HG02571 (cell line): Measurements from ENCODE around the gene ARMC9.
A peak's percentile ranks its signal among the peaks of the same experiment; 100 is the strongest.

Experiments
- ATAC-seq: cut with Tn5 transposase; IDR thresholded peaks from one replicate; pipeline ENCODE4 v1.9.1; 2021; ENCODE audit warnings: mild to moderate bottlenecking, moderate library complexity; ENCODE audit not compliant: unreplicated experiment

ARMC9 gene

GRCh38 chr2:231203087-231203486 is 4.7 kb downstream of the ARMC9 start:
- no peak for ATAC-seq

GRCh38 chr2:231204146-231204545 is 5.7 kb downstream of the ARMC9 start:
- ATAC-seq = no peak

- no peak for ATAC-seq
These were observed 6.2 kb downstream of the ARMC9 start for GRCh38 chr2:231204581-231204980.

- ATAC-seq = no peak
These were observed 9.3 kb downstream of the ARMC9 start for GRCh38 chr2:231207734-231208133.

GRCh38 chr2:231210782-231211181 is 12.4 kb downstream of the ARMC9 start:
- ATAC-seq = no peak

GRCh38 chr2:231211486-231211885 is 13.1 kb downstream of the ARMC9 start:
- no peak for ATAC-seq

GRCh38 chr2:231212329-231212845 is 14.0 kb downstream of the ARMC9 start:
- no peak for ATAC-seq

- no peak for ATAC-seq
These were observed 15.7 kb downstream of the ARMC9 start for GRCh38 chr2:231213931-231214642.

- no peak for ATAC-seq
These were observed 19.9 kb downstream of the ARMC9 start for GRCh38 chr2:231218366-231218765.

- ATAC-seq = no peak
These were observed 20.9 kb downstream of the ARMC9 start for GRCh38 chr2:231219289-231219688.

GRCh38 chr2:231221761-231222160 is 23.3 kb downstream of the ARMC9 start:
- ATAC-seq = no peak

GRCh38 chr2:231222318-231223000 is 24.0 kb downstream of the ARMC9 start:
- ATAC-seq = peak; percentile 77

GRCh38 chr2:231223001-231223375 is 24.6 kb downstream of the ARMC9 start:
- ATAC-seq = no peak

GRCh38 chr2:231223458-231223976 is 25.1 kb downstream of the ARMC9 start:
- ATAC-seq = no peak

GRCh38 chr2:231227310-231228162 is 29.1 kb downstream of the ARMC9 start:
- peak; percentile 55 for ATAC-seq

GRCh38 chr2:231228223-231228622 is 29.8 kb downstream of the ARMC9 start:
- peak; percentile 74 for ATAC-seq

- no peak for ATAC-seq
These were observed 30.6 kb downstream of the ARMC9 start for GRCh38 chr2:231228974-231229529.

- ATAC-seq = no peak
These were observed 36.8 kb downstream of the ARMC9 start for GRCh38 chr2:231235217-231235616.

GRCh38 chr2:231238689-231239088 is 40.3 kb downstream of the ARMC9 start:
- ATAC-seq = no peak

GRCh38 chr2:231239751-231240150 is 41.3 kb downstream of the ARMC9 start:
- no peak for ATAC-seq
